Body of pancreas (tissue), 4 donors: ENCODE results near the gene PAK4. TPM values are rescaled to one million over a fixed set of nuclear protein-coding genes. Genes with fewer than 3 reads are reported as not detected.
A peak's percentile ranks its signal among the peaks of the same experiment; 100 is the strongest.

ENCODE experiments used
- ATAC-seq: fragments of 150-250 bp; one replicate; pipeline ENCODE4 v1.9.1; 2016
- DNase-seq, 4 donors: peaks; one replicate each; pipeline ENCODE4 v3.0.0-alpha.2; 2019
- H3K27ac ChIP-seq, 4 donors: fragments of 200-600 bp; sonication (generic); 1 replicate in 3 of 4; 2 replicates in 1 of 4; pipeline versions ENCODE4 v1.5.1 to v1.6.1; 2016 to 2019; ENCODE audit warnings: mild to moderate bottlenecking in 1 of 4, mixed read lengths in 1 of 4, moderate library complexity in 1 of 4
- H3K27me3 ChIP-seq, 2 donors: fragments of 200-600 bp; sonication (generic); one replicate each; pipeline ENCODE4 v1.6.0; 2016; ENCODE audit warnings: mild to moderate bottlenecking in 1 of 2
- H3K36me3 ChIP-seq, 2 donors: fragments of 200-600 bp; sonication (generic); replicated peaks in 1 of 2; 2 replicates each; pipeline ENCODE4 v1.5.1; 2016; ENCODE audit warnings: low read depth in 2 of 2; ENCODE audit not compliant: insufficient read depth in 1 of 2
- H3K4me1 ChIP-seq: fragments of 200-600 bp; sonication (generic); one replicate; pipeline ENCODE4 v1.6.0; 2016
- H3K4me3 ChIP-seq, 2 donors: fragments of 200-600 bp; sonication (generic); 1 replicate in 1 of 2; 2 replicates in 1 of 2; pipeline ENCODE4 v1.5.1; 2016 to 2019
- H3K9me3 ChIP-seq, 3 donors: fragments of 200-600 bp; sonication (generic); 1 replicate in 2 of 3; 2 replicates in 1 of 3; pipeline ENCODE4 v1.5.1; 2016
- CTCF ChIP-seq, 7 experiments: fragments of 450-650 bp in 4 of 7; fragments of 200-600 bp in 3 of 7; sonication (generic) in 3 of 7; IDR thresholded peaks; one replicate each; pipeline ENCODE4 v1.5.1; 2016 to 2019; ENCODE audit warnings: antibody characterized with exemption in 7 of 7
- POLR2A ChIP-seq, 3 donors: fragments of 450-650 bp; IDR thresholded peaks; one replicate each; pipeline ENCODE4 v1.6.1; 2016; ENCODE audit warnings: antibody characterized with exemption in 3 of 3, mild to moderate bottlenecking in 2 of 3
- WGBS, 2 donors: methylation state at CpG; one replicate each; pipeline ENCODE4 v1.1.5; 2017; 5-methylcytosine and 5-hydroxymethylcytosine counted together
- intact Hi-C: fragments of 100-400 bp; cut with DNase I; formaldehyde crosslinking; loops from one replicate; pipeline ENCODE4 v1.15.1; 2023
- total RNA-seq, 2 donors: library from RNA; depleted of rRNA; stranded (reverse); fragments of >200 nt; gene quantifications; one replicate each; pipeline ENCODE4 v1.1.0, GENCODE V29; 2016

PAK4 gene
- total RNA-seq, 2 donors from 2014 or later, result 18.9 to 40.2 TPM

- intact Hi-C loops, result no loop called here
- H3K36me3 ChIP-seq, result no peaks in the 10 kb centered on the region
- WGBS, 2 donors, result 72 to 75% methylated on average over 19 to 20 of the region's 20 CpGs
- H3K4me1 ChIP-seq, result peaks cover 90% of the 10 kb centered on the region
- TF ChIP-seq POLR2A (IDR thresholded peaks at IDR 0.05) (no peak), CTCF (IDR thresholded peaks at IDR 0.05) (no peak)
- H3K27me3 ChIP-seq, result no peaks in the 10 kb centered on the region
- H3K4me3 ChIP-seq, result no peak overlapping the region
- no peaks in the 10 kb centered on the region for H3K9me3 ChIP-seq
- ATAC-seq, result no peak
- peak overlapping the region in 3 of 4 donors; percentile 58 to 87 (median 80) for H3K27ac ChIP-seq
- no peak for DNase-seq
Observed at GRCh38 chr19:39132344-39132969, 6.9 kb downstream of the PAK4 start.

GRCh38 chr19:39133431-39134270 lies 8.1 kb downstream of the PAK4 start:
- H3K36me3 ChIP-seq, result no peaks in the 10 kb centered on the region
- H3K27ac ChIP-seq, result peak overlapping the region in 3 of 4 donors; percentile 58 to 87 (median 80)
- H3K9me3 ChIP-seq, result no peaks in the 10 kb centered on the region
- no peak overlapping the region for H3K4me3 ChIP-seq
- H3K4me1 ChIP-seq, result peaks cover 90% of the 10 kb centered on the region
- no peaks in the 10 kb centered on the region for H3K27me3 ChIP-seq
- peak; percentile 52 to 71 (median 67) for DNase-seq
- WGBS, 2 donors, result 23 to 53% methylated on average over 20 to 21 of the region's 23 CpGs
- TF ChIP-seq POLR2A (IDR thresholded peaks at IDR 0.05) (peak in 1 of 3 donors; percentile 21), CTCF (IDR thresholded peaks at IDR 0.05) (no peak)
- ATAC-seq, result peak; percentile 76
- intact Hi-C loops, result no loop called here

GRCh38 chr19:39135701-39136100 lies 10.1 kb downstream of the PAK4 start:
- H3K4me1 ChIP-seq, result peaks cover 95% of the 10 kb centered on the region
- H3K36me3 ChIP-seq, result no peaks in the 10 kb centered on the region
- no peak for TF ChIP-seq CTCF (IDR thresholded peaks at IDR 0.05)
- TF ChIP-seq POLR2A (IDR thresholded peaks at IDR 0.05), result no peak
- H3K4me3 ChIP-seq, result no peak overlapping the region
- no peak for DNase-seq
- ATAC-seq, result no peak
- no peaks in the 10 kb centered on the region for H3K9me3 ChIP-seq
- no peaks in the 10 kb centered on the region for H3K27me3 ChIP-seq
- intact Hi-C loops, result no loop called here
- 78 to 92% methylated on average over 11 to 13 of the region's 13 CpGs for WGBS, 2 donors
- peak overlapping the region in 2 of 4 donors; percentile 54 to 69 for H3K27ac ChIP-seq

GRCh38 chr19:39136225-39136940 lies 10.8 kb downstream of the PAK4 start:
- TF ChIP-seq POLR2A (IDR thresholded peaks at IDR 0.05), result no peak
- no peak for TF ChIP-seq CTCF (IDR thresholded peaks at IDR 0.05)
- no peak for ATAC-seq
- no peak overlapping the region for H3K4me3 ChIP-seq
- no peaks in the 10 kb centered on the region for H3K27me3 ChIP-seq
- peak overlapping the region in 3 of 4 donors; percentile 21 to 69 (median 54) for H3K27ac ChIP-seq
- DNase-seq, result no peak
- H3K9me3 ChIP-seq, result no peaks in the 10 kb centered on the region
- 69 to 77% methylated on average over 11 to 12 of the region's 12 CpGs for WGBS, 2 donors
- intact Hi-C loops, result no loop called here
- peaks cover 92% of the 10 kb centered on the region for H3K4me1 ChIP-seq
- H3K36me3 ChIP-seq, result no peaks in the 10 kb centered on the region
